HepG2 (cell line): ENCODE results near the gene DACT2. TPM values are rescaled to one million over a fixed set of nuclear protein-coding genes. Genes with fewer than 3 reads are reported as not detected.

Experiments used
- ATAC-seq: fragments of 200-7000 bp; cut with Tn5 transposase; 3 replicates; pipeline ENCODE4 v1.9.1; 2020; ENCODE audit warnings: mild to moderate bottlenecking, moderate library complexity
- BruUV-seq: library from RNA; stranded (reverse); fragments of 400-500 nt; replicated peaks from 2 replicates; lab custom pipeline; 2021; lab: Mats Ljungman, UMichigan
- CTCF ChIA-PET: fragments of 300-600 bp; formaldehyde crosslinking; extraction: SDS; loops from one replicate; lab custom pipeline; 2021; ENCODE audit warnings: low total read pairs, inconsistent platforms, low intra/inter-chr PET ratio; lab: Yijun Ruan, JAX
- POLR2A ChIA-PET: fragments of 350-600 bp; sonication (Branson Sonifier 250); formaldehyde crosslinking; loops from one replicate; lab custom pipeline; 2020; ENCODE audit warnings: antibody characterized with exemption, inconsistent platforms; lab: Yijun Ruan, JAX
- DNase-seq: peaks from one replicate; pipeline ENCODE4 v3.0.0-alpha.2; 2015; ENCODE audit warnings: low spot score
- FAIRE-seq: peaks from 3 replicates; lab custom pipeline; 2011; peaks lifted over from hg19 to GRCh38; lab: Jason Lieb, UNC
- H2AFZ ChIP-seq: one replicate; pipeline ENCODE4 v1.6.1; 2011; ENCODE audit warnings: low read length, inconsistent platforms
- H3K27ac ChIP-seq: fragments of 300-600 bp; 3 replicates; pipeline ENCODE4 v1.8.0; 2011; ENCODE audit warnings: mixed run types, mild to moderate bottlenecking, mixed read lengths, low read length, inconsistent platforms; ENCODE audit not compliant: insufficient read depth; ENCODE audit errors: extremely low read length
- H3K27me3 ChIP-seq, 2 experiments: fragments of 200-600 bp in 1 of 2; 2 replicates in 1 of 2; 3 replicates in 1 of 2; pipeline versions ENCODE4 v1.6.0 to v1.8.0; 2011; ENCODE audit warnings: low read length in 2 of 2, mild to moderate bottlenecking in 2 of 2, moderate library complexity in 2 of 2, inconsistent platforms in 1 of 2; ENCODE audit not compliant: insufficient read depth in 2 of 2, control insufficient read depth in 1 of 2
- H3K36me3 ChIP-seq, 2 experiments: fragments of 200-600 bp in 1 of 2; replicated peaks in 1 of 2; 2 replicates in 1 of 2; 3 replicates in 1 of 2; pipeline versions ENCODE4 v1.5.1 to v1.8.0; 2011; ENCODE audit warnings: low read length in 2 of 2, inconsistent platforms in 1 of 2; ENCODE audit not compliant: insufficient read depth in 2 of 2, control insufficient read depth in 1 of 2
- H3K4me1 ChIP-seq: 2 replicates; pipeline ENCODE4 v1.5.1; 2012; ENCODE audit warnings: low read length, inconsistent platforms; ENCODE audit not compliant: insufficient read depth
- H3K4me2 ChIP-seq: 2 replicates; pipeline ENCODE4 v1.6.0; 2011; ENCODE audit warnings: low read depth, low read length, inconsistent platforms
- H3K4me3 ChIP-seq, 3 experiments: fragments of 200-600 bp in 1 of 3; sonication (generic), shearing (Covaris generic) in 1 of 3; replicated peaks in 1 of 3; 2 replicates each; pipeline ENCODE4 v1.5.1; 2011 to 2016; ENCODE audit warnings: low read length in 3 of 3, inconsistent platforms in 2 of 3, low read depth in 2 of 3, mild to moderate bottlenecking in 2 of 3, control low read depth in 1 of 3, mixed read lengths in 1 of 3; ENCODE audit not compliant: insufficient read depth in 1 of 3
- H3K79me2 ChIP-seq: one replicate; pipeline ENCODE4 v1.6.1; 2011; ENCODE audit warnings: low read length, inconsistent platforms; ENCODE audit not compliant: insufficient read depth
- H3K9ac ChIP-seq: 2 replicates; pipeline ENCODE4 v1.6.0; 2011; ENCODE audit warnings: mild to moderate bottlenecking, low read depth, low read length, inconsistent platforms; ENCODE audit not compliant: insufficient read depth
- H3K9me3 ChIP-seq: 2 replicates; pipeline ENCODE4 v1.5.1; 2012; ENCODE audit warnings: mild to moderate bottlenecking, low read length
- H4K20me1 ChIP-seq: 2 replicates; pipeline ENCODE4 v1.6.0; 2011; ENCODE audit warnings: inconsistent platforms, mild to moderate bottlenecking, low read length, moderate library complexity; ENCODE audit not compliant: insufficient read depth
- ARID2 ChIP-seq: sonication (generic); formaldehyde crosslinking; IDR thresholded peaks from 2 replicates; pipeline ENCODE4 v1.8.1; 2022; ENCODE audit warnings: mild to moderate bottlenecking, missing genetic modification reagents, borderline replicate concordance
- DNMT1 ChIP-seq: sonication (generic); formaldehyde crosslinking; IDR thresholded peaks from 2 replicates; pipeline ENCODE4 v1.5.1; 2020; ENCODE audit warnings: mild to moderate bottlenecking, missing genetic modification reagents
- ERF ChIP-seq: IDR thresholded peaks from 2 replicates; pipeline ENCODE4 v1.6.1; 2018; ENCODE audit warnings: missing biosample characterization, missing genetic modification reagents
- HMG20A ChIP-seq: IDR thresholded peaks from 2 replicates; pipeline ENCODE4 v1.6.1; 2016; ENCODE audit warnings: borderline replicate concordance
- KDM4B ChIP-seq: sonication (generic); formaldehyde crosslinking; IDR thresholded peaks from 2 replicates; pipeline ENCODE4 v1.4.0; 2020; ENCODE audit warnings: missing genetic modification reagents
- KMT2A ChIP-seq: sonication (generic); formaldehyde crosslinking; IDR thresholded peaks from 2 replicates; pipeline ENCODE4 v1.4.0; 2020; ENCODE audit warnings: missing genetic modification reagents
- MATR3 ChIP-seq: sonication (generic); formaldehyde crosslinking; IDR thresholded peaks from 2 replicates; pipeline ENCODE4 v1.4.0; 2020; ENCODE audit warnings: missing genetic modification reagents
- PAF1 ChIP-seq: IDR thresholded peaks from 2 replicates; pipeline ENCODE4 v1.6.1; 2016; ENCODE audit warnings: missing genetic modification reagents, missing compliant biosample characterization
- RCOR2 ChIP-seq: IDR thresholded peaks from 2 replicates; pipeline ENCODE4 v1.6.1; 2016; ENCODE audit warnings: missing biosample characterization, missing genetic modification reagents
- TARDBP ChIP-seq: sonication (generic); formaldehyde crosslinking; IDR thresholded peaks from 2 replicates; pipeline ENCODE4 v1.8.0; 2022; ENCODE audit warnings: mild to moderate bottlenecking, missing genetic modification reagents
- ZNF17 ChIP-seq: sonication (generic); formaldehyde crosslinking; IDR thresholded peaks from 2 replicates; pipeline ENCODE4 v1.5.0; 2020; ENCODE audit warnings: mild to moderate bottlenecking, missing genetic modification reagents
- ZNF468 ChIP-seq: sonication (generic); formaldehyde crosslinking; IDR thresholded peaks from 2 replicates; pipeline ENCODE4 v1.8.0; 2022; ENCODE audit warnings: mild to moderate bottlenecking, moderate library complexity, missing genetic modification reagents
- ZNF530 ChIP-seq: sonication (generic); formaldehyde crosslinking; IDR thresholded peaks from 2 replicates; pipeline ENCODE4 v1.5.0; 2020; ENCODE audit warnings: low read depth, mild to moderate bottlenecking, missing genetic modification reagents
- ZNF790 ChIP-seq: sonication (generic); formaldehyde crosslinking; IDR thresholded peaks from 2 replicates; pipeline ENCODE4 v1.8.0; 2022; ENCODE audit warnings: missing genetic modification reagents, mild to moderate bottlenecking, borderline replicate concordance
- WGBS: methylation state at CpG from one replicate; pipeline ENCODE4 v1.1.6; 2017; ENCODE audit warnings: low lambda C conversion rate; 5-methylcytosine and 5-hydroxymethylcytosine counted together
- in situ Hi-C: cut with HindIII; loops from 2 replicates; pipeline ENCODE4 v1.10.0; 2017; ENCODE audit warnings: low pct_unique_long_range_greater_than_20kb; ENCODE audit not compliant: extremely low pct_ligation_motif_present
- intact Hi-C: fragments of 100-400 bp; cut with micrococcal nuclease; formaldehyde crosslinking; loops from one replicate; pipeline ENCODE4 v1.10.0; 2022; ENCODE audit not compliant: unreplicated experiment
- polyA plus RNA-seq, 8 experiments: library from polyadenylated mRNA; depleted of rRNA in 3 of 8; stranded (reverse) in 7 of 8; unstranded in 1 of 8; fragments of >200 nt; fragmentation: Illumina TruSeq in 4 of 8; extraction: Trizol in 4 of 8; gene quantifications; 2 replicates each; pipeline versions ENCODE4 v1.2.1 to v1.2.3, GENCODE V29; 2011 to 2016; ENCODE audit warnings: low read depth in 4 of 8, missing spikeins in 1 of 8, mixed read lengths in 1 of 8; ENCODE audit not compliant: insufficient read depth in 1 of 8
- total RNA-seq, 5 experiments: library from RNA; depleted of rRNA; stranded (reverse); fragments of >200 nt; fragmentation: Illumina TruSeq; extraction: Trizol; gene quantifications; 2 replicates each; pipeline ENCODE4 v1.2.3, GENCODE V29; 2016; ENCODE audit warnings: low read depth in 1 of 5
- TF ChIP-seq, protein P1 (sequence below): sonication (generic); formaldehyde crosslinking; conservative IDR thresholded peaks from 2 replicates; pipeline ENCODE4 v1.8.0; 2022; ENCODE audit warnings: mild to moderate bottlenecking, moderate library complexity, missing genetic modification reagents
- TF ChIP-seq, protein P2 (sequence below), 2 experiments: sonication (generic) in 1 of 2; formaldehyde crosslinking in 1 of 2; IDR thresholded peaks; 2 replicates each; pipeline versions ENCODE4 v1.5.1 to v1.6.1; 2011 to 2020; ENCODE audit warnings: borderline replicate concordance in 1 of 2, low read depth in 1 of 2, low read length in 1 of 2, mild to moderate bottlenecking in 1 of 2, missing genetic modification reagents in 1 of 2, moderate library complexity in 1 of 2
- TF ChIP-seq, protein P3 (sequence below): IDR thresholded peaks from 2 replicates; pipeline ENCODE4 v1.6.1; 2016; ENCODE audit warnings: mild to moderate bottlenecking
- TF ChIP-seq, protein P4 (sequence below): sonication (generic); formaldehyde crosslinking; IDR thresholded peaks from 2 replicates; pipeline ENCODE4 v1.4.0; 2020; ENCODE audit warnings: missing genetic modification reagents, borderline replicate concordance

The DACT2 gene
- total and polyA plus RNA-seq, 2 of the 13 experiments (the other 11 are each of a cell fraction or from before 2014, with no cell fraction given), result 0.15 TPM; not detected in 1

DNA sequence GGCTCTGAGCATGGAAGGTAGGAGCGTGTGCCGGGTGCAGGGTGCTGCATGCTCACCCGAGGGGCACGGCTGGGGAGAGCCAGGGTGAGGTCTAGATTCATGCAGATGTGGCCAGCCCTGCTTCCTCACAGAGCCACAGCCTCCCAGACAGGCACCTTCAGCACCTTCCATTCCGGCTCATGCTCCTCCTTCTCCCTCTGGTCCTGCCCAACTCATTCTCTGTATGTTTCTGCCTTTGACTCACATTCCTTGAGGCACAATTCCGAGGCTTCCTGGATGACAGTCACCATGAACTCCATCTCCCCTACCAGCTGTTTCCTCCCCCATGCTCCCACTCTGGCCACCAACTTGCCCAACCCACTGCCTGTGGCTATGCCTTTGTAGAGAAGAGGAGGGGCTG is 35.4 kb downstream of the DACT2 start (continued):
- TF ChIP-seq, protein P1, sequence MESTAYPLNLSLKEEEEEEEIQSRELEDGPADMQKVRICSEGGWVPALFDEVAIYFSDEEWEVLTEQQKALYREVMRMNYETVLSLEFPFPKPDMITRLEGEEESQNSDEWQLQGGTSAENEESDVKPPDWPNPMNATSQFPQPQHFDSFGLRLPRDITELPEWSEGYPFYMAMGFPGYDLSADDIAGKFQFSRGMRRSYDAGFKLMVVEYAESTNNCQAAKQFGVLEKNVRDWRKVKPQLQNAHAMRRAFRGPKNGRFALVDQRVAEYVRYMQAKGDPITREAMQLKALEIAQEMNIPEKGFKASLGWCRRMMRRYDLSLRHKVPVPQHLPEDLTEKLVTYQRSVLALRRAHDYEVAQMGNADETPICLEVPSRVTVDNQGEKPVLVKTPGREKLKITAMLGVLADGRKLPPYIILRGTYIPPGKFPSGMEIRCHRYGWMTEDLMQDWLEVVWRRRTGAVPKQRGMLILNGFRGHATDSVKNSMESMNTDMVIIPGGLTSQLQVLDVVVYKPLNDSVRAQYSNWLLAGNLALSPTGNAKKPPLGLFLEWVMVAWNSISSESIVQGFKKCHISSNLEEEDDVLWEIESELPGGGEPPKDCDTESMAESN (CRISPR knock-in tag), result no peak
- TF ChIP-seq ZNF468 (CRISPR knock-in tag), result no peak
- TF ChIP-seq MATR3 (CRISPR knock-in tag), result no peak
- TF ChIP-seq ERF, result no peak

DNA sequence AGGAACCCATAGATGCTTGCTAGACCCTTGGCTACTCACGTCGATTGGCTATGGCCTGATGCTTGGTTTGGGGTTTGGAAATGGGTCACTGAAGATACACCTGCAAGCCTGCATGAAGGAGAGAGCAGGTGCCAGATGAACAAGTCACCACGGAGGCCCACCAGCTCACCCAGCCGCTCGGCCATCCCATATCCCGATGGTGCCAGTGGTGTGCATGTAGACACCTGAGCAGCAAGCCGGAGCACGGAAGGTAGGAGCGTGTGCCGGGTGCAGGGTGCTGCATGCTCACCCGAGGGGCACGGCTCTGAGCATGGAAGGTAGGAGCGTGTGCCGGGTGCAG is 35.9 kb downstream of the DACT2 start:
- FAIRE-seq (no peak), DNase-seq (no peak), ATAC-seq (no peak)
- no peaks in the 10 kb centered on the region for H3K79me2 ChIP-seq
- in situ Hi-C loops (no loop called here), intact Hi-C loops (no loop called here)
- H3K4me2 ChIP-seq, result no peak overlapping the region
- H3K27me3 ChIP-seq, result no peaks in the 10 kb centered on the region
- POLR2A ChIA-PET, result interaction anchor here (0.7 kb wide), 2 partner anchors 10 to 18 kb away, joined by 3 read pairs; no protein-coding TSS in a partner anchor
- H3K27ac ChIP-seq, result no peak overlapping the region
- peaks cover 60% of the 10 kb centered on the region for H3K4me1 ChIP-seq
- BruUV-seq, result no TSS peak
- H3K9me3 ChIP-seq, result no peaks in the 10 kb centered on the region
- no peak overlapping the region for H3K4me3 ChIP-seq
- no peak overlapping the region for H2AFZ ChIP-seq
- WGBS, result 97% methylated on average over 14 of the region's 14 CpGs
- no peaks in the 10 kb centered on the region for H3K36me3 ChIP-seq
- CTCF ChIA-PET, result no interaction called here
- no peaks in the 10 kb centered on the region for H4K20me1 ChIP-seq
- no peak overlapping the region for H3K9ac ChIP-seq
- TF ChIP-seq, protein P2, sequence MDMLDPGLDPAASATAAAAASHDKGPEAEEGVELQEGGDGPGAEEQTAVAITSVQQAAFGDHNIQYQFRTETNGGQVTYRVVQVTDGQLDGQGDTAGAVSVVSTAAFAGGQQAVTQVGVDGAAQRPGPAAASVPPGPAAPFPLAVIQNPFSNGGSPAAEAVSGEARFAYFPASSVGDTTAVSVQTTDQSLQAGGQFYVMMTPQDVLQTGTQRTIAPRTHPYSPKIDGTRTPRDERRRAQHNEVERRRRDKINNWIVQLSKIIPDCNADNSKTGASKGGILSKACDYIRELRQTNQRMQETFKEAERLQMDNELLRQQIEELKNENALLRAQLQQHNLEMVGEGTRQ (IDR thresholded peaks at IDR 0.05; ENCODE audit: low read depth, low read length), result no peak
- TF ChIP-seq, protein P2 (CRISPR knock-in tag; IDR thresholded peaks at IDR 0.05; ENCODE audit: borderline replicate concordance), result no peak
- no peak for TF ChIP-seq ARID2 (CRISPR knock-in tag)
- TF ChIP-seq PAF1 (CRISPR knock-in tag), result no peak
- TF ChIP-seq TARDBP (CRISPR knock-in tag), result no peak
- no peak for TF ChIP-seq HMG20A (CRISPR knock-in tag)
- TF ChIP-seq ZNF17, result no peak
- no peak for TF ChIP-seq RCOR2 (CRISPR knock-in tag)
- TF ChIP-seq KDM4B (CRISPR knock-in tag), result no peak
- TF ChIP-seq, protein P3, sequence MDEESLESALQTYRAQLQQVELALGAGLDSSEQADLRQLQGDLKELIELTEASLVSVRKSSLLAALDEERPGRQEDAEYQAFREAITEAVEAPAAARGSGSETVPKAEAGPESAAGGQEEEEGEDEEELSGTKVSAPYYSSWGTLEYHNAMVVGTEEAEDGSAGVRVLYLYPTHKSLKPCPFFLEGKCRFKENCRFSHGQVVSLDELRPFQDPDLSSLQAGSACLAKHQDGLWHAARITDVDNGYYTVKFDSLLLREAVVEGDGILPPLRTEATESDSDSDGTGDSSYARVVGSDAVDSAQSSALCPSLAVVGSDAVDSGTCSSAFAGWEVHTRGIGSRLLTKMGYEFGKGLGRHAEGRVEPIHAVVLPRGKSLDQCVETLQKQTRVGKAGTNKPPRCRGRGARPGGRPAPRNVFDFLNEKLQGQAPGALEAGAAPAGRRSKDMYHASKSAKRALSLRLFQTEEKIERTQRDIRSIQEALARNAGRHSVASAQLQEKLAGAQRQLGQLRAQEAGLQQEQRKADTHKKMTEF (CRISPR knock-in tag), result no peak
- TF ChIP-seq KMT2A (CRISPR knock-in tag), result no peak
- TF ChIP-seq, protein P4, sequence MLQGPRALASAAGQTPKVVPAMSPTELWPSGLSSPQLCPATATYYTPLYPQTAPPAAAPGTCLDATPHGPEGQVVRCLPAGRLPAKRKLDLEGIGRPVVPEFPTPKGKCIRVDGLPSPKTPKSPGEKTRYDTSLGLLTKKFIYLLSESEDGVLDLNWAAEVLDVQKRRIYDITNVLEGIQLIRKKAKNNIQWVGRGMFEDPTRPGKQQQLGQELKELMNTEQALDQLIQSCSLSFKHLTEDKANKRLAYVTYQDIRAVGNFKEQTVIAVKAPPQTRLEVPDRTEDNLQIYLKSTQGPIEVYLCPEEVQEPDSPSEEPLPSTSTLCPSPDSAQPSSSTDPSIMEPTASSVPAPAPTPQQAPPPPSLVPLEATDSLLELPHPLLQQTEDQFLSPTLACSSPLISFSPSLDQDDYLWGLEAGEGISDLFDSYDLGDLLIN, result no peak
- no peak for TF ChIP-seq ZNF790 (CRISPR knock-in tag)
- no peak for TF ChIP-seq DNMT1 (CRISPR knock-in tag)
- no peak for TF ChIP-seq ZNF530 (CRISPR knock-in tag)
